Measurements from ENCODE around the gene AHCYL2.

GRCh38 chr7:129359638-129360037, 134.8 kb downstream of the AHCYL2 start:
- TF ChIP-seq POLR2A (IDR thresholded peaks at IDR 0.05; ENCODE audit: low read depth, low read length) (no peak), CTCF (IDR thresholded peaks at IDR 0.05; ENCODE audit: extremely low read depth in 1 of 2, insufficient read depth in 1 of 2, low read depth in 1 of 2, low read length in 2 of 2) (no peak), POLR2AphosphoS5 (IDR thresholded peaks at IDR 0.05; ENCODE audit: insufficient read depth, low read depth, low read length) (no peak)
